ENCODE results near the gene CARS2. TPM values are rescaled to one million over a fixed set of nuclear protein-coding genes. Genes with fewer than 3 reads are reported as not detected.

The CARS2 gene
- total RNA-seq, 1 experiment from 2014 or later: 41.9 TPM

- Histone ChIP-seq H3K23ac (ENCODE audit: insufficient read length, low read depth, low read length) (no peak overlapping the region), H3K9ac (ENCODE audit: extremely low read depth, insufficient read length, low read length) (no peak overlapping the region), H4K91ac (ENCODE audit: insufficient read length, low read depth, low read length) (no peak overlapping the region), H3K4ac (ENCODE audit: low read depth, low read length) (no peak overlapping the region), H4K5ac (ENCODE audit: insufficient read length, low read depth, low read length) (no peak overlapping the region), H2BK15ac (ENCODE audit: low read depth, low read length) (no peak overlapping the region), H3K14ac (ENCODE audit: insufficient read depth, low read length) (no peak overlapping the region), H3T11ph (ENCODE audit: low read length) (no peak overlapping the region), H3K79me2 (ENCODE audit: insufficient read depth, low read length) (no peaks in the 10 kb centered on the region), H3K9me3 (ENCODE audit: control insufficient read depth, low read depth, low read length) (no peaks in the 10 kb centered on the region), H3K18ac (ENCODE audit: insufficient read length, low read depth, low read length) (no peak overlapping the region), H4K20me1 (ENCODE audit: control insufficient read depth, insufficient read depth, insufficient read length) (no peaks in the 10 kb centered on the region), H3K27me3 (ENCODE audit: insufficient read depth, low read length) (no peaks in the 10 kb centered on the region), H3K4me2 (ENCODE audit: insufficient read depth, insufficient read length, low read length) (no peak overlapping the region), H2AK5ac (ENCODE audit: insufficient read length, low read length) (no peak overlapping the region), H2BK20ac (ENCODE audit: low read depth, low read length, poor library complexity, severe bottlenecking) (no peak overlapping the region), H2AFZ (ENCODE audit: low read length) (no peak overlapping the region), H2BK5ac (ENCODE audit: insufficient read length, low read length) (no peak overlapping the region), H2BK12ac (ENCODE audit: insufficient read length, low read depth, low read length) (no peak overlapping the region), H3K56ac (ENCODE audit: insufficient read length, low read depth, low read length) (no peak overlapping the region), H4K8ac (replicated peaks; ENCODE audit: insufficient read length, low read depth, low read length) (no peak overlapping the region), H2BK120ac (ENCODE audit: low read depth, low read length, poor library complexity, severe bottlenecking) (no peak overlapping the region), H3K23me2 (ENCODE audit: insufficient read length, low read depth, low read length, poor library complexity, severe bottlenecking) (no peaks in the 10 kb centered on the region), H3K79me1 (ENCODE audit: insufficient read depth, low read depth, low read length, poor library complexity, severe bottlenecking) (no peaks in the 10 kb centered on the region), H3K4me1 (ENCODE audit: insufficient read depth, low read length) (no peaks in the 10 kb centered on the region), H3K27ac (ENCODE audit: insufficient read length, low read depth, low read length) (no peak overlapping the region)
- no peaks in the 10 kb centered on the region; the same call in 1 of the 2 replicates for H3K27me3 Mint-ChIP-seq (ENCODE audit: low read depth)
- no peak overlapping the region for H3K27ac Mint-ChIP-seq
- DNase-seq: no peak
- no peak overlapping the region for H3K4me3 Mint-ChIP-seq
- TF ChIP-seq CTCF (conservative IDR thresholded peaks at IDR 0.05): no peak
- no peaks in the 10 kb centered on the region for H3K36me3 Mint-ChIP-seq (ENCODE audit: insufficient read depth in 1 of 3, low read depth in 3 of 3)
- no peaks in the 10 kb centered on the region for H3K9me3 Mint-ChIP-seq
- no CpG with 5 or more reads among the region's 2 CpGs for WGBS (ENCODE audit: extremely low coverage, insufficient read length, low lambda C conversion rate)
- peaks cover 12 to 13% of the 10 kb centered on the region in 2 experiments for H3K4me1 Mint-ChIP-seq
Observed at GRCh38 chr13:110592665-110593064, 113.3 kb downstream of the CARS2 start.

Other genes starting within 250 kb of the CARS2 start
- gene RAB20, start 144.4 kb downstream of the CARS2 start, total RNA-seq (2021): 11.4 and 12.3 TPM in 2 replicates
- gene NAXD, start 90.6 kb downstream of the CARS2 start, total RNA-seq (2021): 24.8 and 25.5 TPM in 2 replicates
- 17.3 and 18.7 TPM in 2 replicates for gene ING1, start 7.6 kb upstream of the CARS2 start, total RNA-seq (2021)
- 159 and 160 TPM in 2 replicates for gene ANKRD10, start 209.0 kb upstream of the CARS2 start, total RNA-seq (2021)